AG04450 (cell line): Measurements from ENCODE around the gene COL11A2. TPM values are rescaled to one million over a fixed set of nuclear protein-coding genes. Genes with fewer than 3 reads are reported as not detected.

Source experiments
- CTCF ChIA-PET: fragments of 300-600, 350-600 bp; formaldehyde crosslinking; extraction: SDS; loops from one replicate; lab custom pipeline; 2022; ENCODE audit warnings: antibody characterized with exemption, inconsistent platforms; lab: Charles Lee
- POLR2A ChIA-PET: fragments of 350-600 bp; formaldehyde crosslinking; extraction: SDS; loops from one replicate; lab custom pipeline; 2021; ENCODE audit warnings: antibody characterized with exemption, inconsistent platforms; lab: Yijun Ruan, JAX
- DNase-seq: peaks from one replicate; pipeline ENCODE4 v3.0.0-alpha.2; 2011; ENCODE audit warnings: low read depth, low spot score
- H3K27ac ChIP-seq: one replicate; pipeline ENCODE4 v1.5.1; 2012; ENCODE audit warnings: low read depth, low read length, control low read depth
- H3K27me3 ChIP-seq: one replicate; pipeline ENCODE4 v1.6.0; 2012; ENCODE audit warnings: low read length; ENCODE audit not compliant: control insufficient read depth, insufficient read depth
- H3K4me3 ChIP-seq: 2 replicates; pipeline ENCODE4 v1.5.1; 2011; ENCODE audit warnings: mild to moderate bottlenecking, low read depth, low read length, control low read depth
- H3K9me3 ChIP-seq: 2 replicates; pipeline ENCODE4 v1.5.1; 2012; ENCODE audit warnings: low read length; ENCODE audit not compliant: control insufficient read depth, insufficient read depth
- polyA plus RNA-seq: library from polyadenylated mRNA; depleted of rRNA; stranded (reverse); fragments of >200 nt; gene quantifications from 2 replicates; pipeline ENCODE4 v1.2.3, GENCODE V29; 2011
- TF ChIP-seq, protein P1 (sequence below): IDR thresholded peaks from 2 replicates; pipeline ENCODE4 v1.5.1; 2011; ENCODE audit warnings: low read depth, low read length, control low read depth, inconsistent platforms

Gene COL11A2
- polyA plus RNA-seq, 1 experiment, result 0.26 TPM

DNA sequence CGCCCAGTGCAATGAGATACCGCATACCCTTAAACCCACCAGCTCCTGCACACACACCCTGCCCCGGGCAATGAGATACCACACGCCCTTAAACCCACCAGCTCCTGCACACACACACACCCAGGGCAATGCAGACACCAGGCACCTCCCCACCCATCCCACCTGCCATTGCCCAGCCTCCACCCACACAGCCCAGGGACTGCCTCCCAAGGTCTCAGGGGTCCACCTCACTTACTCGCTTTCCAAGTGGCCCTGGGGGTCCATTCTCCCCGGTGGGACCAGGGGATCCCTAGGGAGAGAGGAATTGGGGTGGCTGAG, 24.0 kb downstream of the COL11A2 start:
- Histone ChIP-seq H3K27me3 (peaks cover 10% of the 10 kb centered on the region), H3K27ac (no peak overlapping the region), H3K9me3 (no peaks in the 10 kb centered on the region; the same call in 1 of the 2 replicates), H3K4me3 (no peak overlapping the region)
- ChIA-PET CTCF (no interaction called here), POLR2A (no interaction called here)
- no peak for DNase-seq
- TF ChIP-seq, protein P1, sequence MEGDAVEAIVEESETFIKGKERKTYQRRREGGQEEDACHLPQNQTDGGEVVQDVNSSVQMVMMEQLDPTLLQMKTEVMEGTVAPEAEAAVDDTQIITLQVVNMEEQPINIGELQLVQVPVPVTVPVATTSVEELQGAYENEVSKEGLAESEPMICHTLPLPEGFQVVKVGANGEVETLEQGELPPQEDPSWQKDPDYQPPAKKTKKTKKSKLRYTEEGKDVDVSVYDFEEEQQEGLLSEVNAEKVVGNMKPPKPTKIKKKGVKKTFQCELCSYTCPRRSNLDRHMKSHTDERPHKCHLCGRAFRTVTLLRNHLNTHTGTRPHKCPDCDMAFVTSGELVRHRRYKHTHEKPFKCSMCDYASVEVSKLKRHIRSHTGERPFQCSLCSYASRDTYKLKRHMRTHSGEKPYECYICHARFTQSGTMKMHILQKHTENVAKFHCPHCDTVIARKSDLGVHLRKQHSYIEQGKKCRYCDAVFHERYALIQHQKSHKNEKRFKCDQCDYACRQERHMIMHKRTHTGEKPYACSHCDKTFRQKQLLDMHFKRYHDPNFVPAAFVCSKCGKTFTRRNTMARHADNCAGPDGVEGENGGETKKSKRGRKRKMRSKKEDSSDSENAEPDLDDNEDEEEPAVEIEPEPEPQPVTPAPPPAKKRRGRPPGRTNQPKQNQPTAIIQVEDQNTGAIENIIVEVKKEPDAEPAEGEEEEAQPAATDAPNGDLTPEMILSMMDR, result no peak

DNA sequence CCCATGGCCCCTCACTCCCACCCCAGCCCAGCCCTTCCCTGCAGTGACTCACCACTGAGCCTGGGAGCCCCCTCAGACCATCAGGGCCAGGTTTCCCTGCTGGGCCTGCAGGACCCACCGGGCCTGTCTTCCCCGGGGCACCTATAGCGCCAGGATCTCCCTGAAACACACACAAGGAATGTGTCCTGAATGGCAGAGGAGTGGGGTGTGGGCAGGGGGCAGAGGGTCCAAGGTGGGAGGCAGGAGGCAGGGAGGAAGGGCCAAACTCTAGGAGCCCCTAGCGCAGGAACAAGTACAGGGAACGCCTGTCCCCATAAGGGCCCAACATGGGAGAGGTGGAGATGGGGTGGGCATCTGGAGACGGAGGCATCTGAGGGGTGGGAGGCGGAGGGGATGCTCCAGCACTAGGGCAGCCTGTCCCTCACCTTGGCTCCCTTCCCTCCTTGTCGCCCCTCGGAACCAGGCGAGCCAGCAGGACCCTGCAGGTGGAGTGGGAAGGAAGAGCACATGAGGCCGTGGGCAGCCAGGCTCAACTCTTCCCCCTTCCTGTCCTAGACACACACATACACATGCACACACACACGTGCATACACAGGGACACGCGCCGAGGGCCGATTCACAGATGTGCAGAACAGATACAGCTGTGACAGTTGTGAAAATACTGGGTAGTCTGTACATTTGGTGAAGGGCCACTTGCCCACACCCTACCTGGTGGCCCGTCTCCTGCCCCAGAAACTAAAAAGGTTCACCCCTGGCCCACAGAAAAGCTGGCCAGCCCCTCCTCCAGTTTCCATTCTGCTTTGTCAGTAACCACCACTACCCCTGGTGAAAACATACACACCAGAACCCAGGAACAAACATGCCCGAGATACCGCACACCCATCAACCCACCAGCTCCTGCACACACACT, 24.6 kb downstream of the COL11A2 start:
- peaks cover 6% of the 10 kb centered on the region for H3K27me3 ChIP-seq
- no peak overlapping the region for H3K27ac ChIP-seq
- H3K4me3 ChIP-seq, result no peak overlapping the region
- ChIA-PET CTCF (no interaction called here), POLR2A (no interaction called here)
- no peak for DNase-seq
- TF ChIP-seq, protein P1, result no peak
- no peaks in the 10 kb centered on the region; the same call in 1 of the 2 replicates for H3K9me3 ChIP-seq

DNA sequence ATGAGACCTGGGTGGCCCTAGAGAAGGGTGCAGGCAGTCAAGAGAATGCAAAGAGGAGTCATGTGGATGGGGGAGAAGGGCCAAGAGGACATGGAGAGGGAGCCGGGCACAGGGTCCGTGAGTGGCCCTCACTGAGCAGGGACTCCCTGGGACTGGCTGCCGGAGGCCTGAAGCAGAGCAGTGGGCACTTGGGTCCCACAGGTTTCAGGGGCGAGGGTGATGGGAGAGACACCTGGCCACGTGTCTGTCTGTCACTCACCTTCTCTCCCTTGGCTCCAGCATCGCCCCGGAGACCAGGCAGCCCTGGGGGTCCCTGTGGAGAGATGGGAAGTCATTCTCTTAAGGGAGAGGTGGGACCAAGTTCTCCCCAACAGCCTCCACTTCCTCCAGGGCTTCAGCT, 25.5 kb downstream of the COL11A2 start:
- ChIA-PET CTCF (no interaction called here), POLR2A (no interaction called here)

DNA sequence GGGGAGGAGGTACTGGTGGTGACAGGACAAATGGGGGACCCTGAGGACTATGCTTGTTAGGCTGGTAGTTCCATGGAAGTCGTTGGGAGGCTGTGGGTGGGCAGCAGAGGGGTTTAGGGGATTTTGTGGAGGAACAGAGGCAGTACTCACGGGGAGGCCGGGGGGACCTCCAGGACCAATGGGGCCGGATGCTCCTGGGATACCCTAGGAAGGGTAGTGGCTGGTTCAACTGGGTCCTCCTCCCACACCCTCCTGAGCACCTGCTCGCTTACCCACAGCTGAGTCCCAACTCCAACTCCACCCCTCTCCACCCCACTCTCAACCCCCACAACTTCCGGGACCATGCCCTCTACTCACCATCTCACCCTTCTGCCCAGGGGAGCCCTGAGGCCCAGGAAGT, 25.9 kb downstream of the COL11A2 start:
- TF ChIP-seq, protein P1, result no peak
- ChIA-PET POLR2A (no interaction called here), CTCF (no interaction called here)
- Histone ChIP-seq H3K4me3 (no peak overlapping the region), H3K27me3 (peaks cover 3% of the 10 kb centered on the region), H3K9me3 (no peaks in the 10 kb centered on the region; the same call in 1 of the 2 replicates), H3K27ac (no peak overlapping the region)
- no peak for DNase-seq

More for the DNA sequence above, 25.5 kb downstream of the COL11A2 start:
- TF ChIP-seq, protein P1, result no peak
- no peak overlapping the region for H3K27ac ChIP-seq
- peaks cover 3% of the 10 kb centered on the region for H3K27me3 ChIP-seq
- no peak for DNase-seq
- H3K4me3 ChIP-seq, result no peak overlapping the region
- H3K9me3 ChIP-seq, result no peaks in the 10 kb centered on the region; the same call in 1 of the 2 replicates

DNA sequence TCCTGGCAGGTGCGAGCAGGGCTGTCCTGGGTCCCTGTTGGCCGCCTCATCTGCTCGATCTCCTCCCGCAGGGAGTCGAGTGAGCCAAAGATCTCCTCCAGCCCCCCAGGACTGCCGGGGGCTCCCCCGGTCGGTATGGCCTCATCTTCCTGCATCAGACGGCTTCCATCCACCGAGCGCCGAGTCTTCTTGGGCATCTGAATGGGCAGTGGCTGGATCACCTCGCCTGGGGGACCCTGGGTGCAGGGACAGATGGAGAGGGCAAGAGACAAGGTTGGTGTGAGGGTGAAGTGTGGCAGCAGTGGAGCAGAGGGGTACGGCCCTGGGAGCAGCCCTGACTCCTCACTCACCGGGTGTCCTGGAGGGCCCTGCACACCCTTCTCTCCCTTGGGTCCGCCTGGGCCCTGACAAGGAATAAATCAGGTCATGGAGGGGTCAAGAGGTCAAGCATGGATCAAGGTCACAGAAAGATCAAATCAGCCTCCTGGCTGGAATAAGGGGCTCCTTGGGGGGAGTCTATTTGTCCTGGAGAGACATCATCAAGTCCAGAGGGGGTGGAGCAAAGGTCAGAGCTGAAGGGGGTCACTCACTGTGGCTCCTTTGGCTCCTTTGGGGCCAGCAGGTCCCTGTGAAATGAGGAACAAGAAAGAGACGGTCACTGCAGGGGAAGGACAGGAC, 26.5 kb downstream of the COL11A2 start:
- Histone ChIP-seq H3K4me3 (no peak overlapping the region), H3K9me3 (no peaks in the 10 kb centered on the region; the same call in 1 of the 2 replicates), H3K27me3 (peaks cover 3% of the 10 kb centered on the region), H3K27ac (no peak overlapping the region)
- TF ChIP-seq, protein P1, result no peak
- no peak for DNase-seq
- POLR2A ChIA-PET, result no interaction called here
- CTCF ChIA-PET, result interaction anchor here (1.1 kb wide), 1 partner anchor 82 kb away, joined by 3 read pairs; no protein-coding TSS in a partner anchor
